Endothelial cell of umbilical vein (primary cell): Measurements from ENCODE around the gene ADGRD2. TPM values are rescaled to one million over a fixed set of nuclear protein-coding genes. Genes with fewer than 3 reads are reported as not detected.

Experiments used
- BruUV-seq: library from RNA; stranded (reverse); fragments of 400-500 nt; replicated peaks from 2 replicates; lab custom pipeline; 2021; lab: Mats Ljungman, UMichigan
- CTCF ChIA-PET: fragments of 300-600, 350-600 bp; sonication (Branson Sonifier 250); formaldehyde crosslinking; loops from one replicate; lab custom pipeline; 2021; ENCODE audit warnings: antibody characterized with exemption, inconsistent platforms; lab: Charles Lee
- POLR2A ChIA-PET: fragments of 300-600, 350-600 bp; sonication (Branson Sonifier 250); formaldehyde crosslinking; loops from one replicate; lab custom pipeline; 2021; ENCODE audit warnings: antibody characterized with exemption, inconsistent platforms; lab: Charles Lee
- DNase-seq: peaks from one replicate; pipeline ENCODE4 v3.0.0-alpha.2; 2011; ENCODE audit warnings: low read depth, low spot score
- FAIRE-seq: peaks from 2 replicates; lab custom pipeline; 2011; peaks lifted over from hg19 to GRCh38; lab: Jason Lieb, UNC
- H2AFZ ChIP-seq: 2 replicates; pipeline ENCODE4 v1.6.0; 2012; ENCODE audit warnings: low read depth, low read length, control low read depth, inconsistent platforms
- H3K27ac ChIP-seq: 2 replicates; pipeline ENCODE4 v1.5.1; 2011; ENCODE audit warnings: low read depth, mild to moderate bottlenecking, control low read depth, low read length, moderate library complexity; ENCODE audit not compliant: insufficient read depth
- H3K27me3 ChIP-seq, 2 experiments: 2 replicates each; pipeline versions ENCODE4 v1.6.0 to v1.6.1; 2011; ENCODE audit warnings: low read length in 2 of 2, mixed read lengths in 1 of 2; ENCODE audit not compliant: control insufficient read depth in 2 of 2, insufficient read depth in 2 of 2
- H3K36me3 ChIP-seq, 2 experiments: 2 replicates in 1 of 2; 3 replicates in 1 of 2; pipeline ENCODE4 v1.5.1; 2011; ENCODE audit warnings: low read length in 2 of 2, mild to moderate bottlenecking in 1 of 2, moderate library complexity in 1 of 2; ENCODE audit not compliant: control insufficient read depth in 2 of 2, insufficient read depth in 2 of 2; ENCODE audit errors: extremely low read depth in 1 of 2
- H3K4me1 ChIP-seq: 3 replicates; pipeline ENCODE4 v1.5.1; 2011; ENCODE audit warnings: mild to moderate bottlenecking, low read length; ENCODE audit not compliant: control insufficient read depth, insufficient read depth; ENCODE audit errors: extremely low read depth
- H3K4me2 ChIP-seq: 2 replicates; pipeline ENCODE4 v1.6.1; 2011; ENCODE audit warnings: low read length, control low read depth, mixed read lengths; ENCODE audit not compliant: insufficient read depth
- H3K4me3 ChIP-seq, 3 experiments: fragments of 200-600 bp in 1 of 3; sonication (generic), shearing (Covaris generic) in 1 of 3; replicated peaks in 1 of 3; 2 replicates each; pipeline ENCODE4 v1.5.1; 2011 to 2016; ENCODE audit warnings: control low read depth in 3 of 3, low read length in 3 of 3, mild to moderate bottlenecking in 2 of 3, inconsistent platforms in 1 of 3, low read depth in 1 of 3, moderate library complexity in 1 of 3; ENCODE audit not compliant: insufficient read depth in 1 of 3
- H3K79me2 ChIP-seq: 2 replicates; pipeline ENCODE4 v1.6.0; 2012; ENCODE audit warnings: low read length, inconsistent platforms; ENCODE audit not compliant: control insufficient read depth, insufficient read depth
- H3K9ac ChIP-seq: replicated peaks from 2 replicates; pipeline ENCODE3; 2011; ENCODE audit warnings: low read length, control low read depth; ENCODE audit not compliant: insufficient read depth; ENCODE audit errors: extremely low read depth
- H3K9me1 ChIP-seq: replicated peaks from 3 replicates; pipeline ENCODE4 v1.6.0; 2011; ENCODE audit warnings: mild to moderate bottlenecking, low read length; ENCODE audit not compliant: control insufficient read depth, insufficient read depth; ENCODE audit errors: extremely low read depth
- H3K9me3 ChIP-seq: replicated peaks from 2 replicates; pipeline ENCODE4 v1.5.1; 2012; ENCODE audit warnings: low read length, inconsistent platforms; ENCODE audit not compliant: control insufficient read depth, insufficient read depth
- H4K20me1 ChIP-seq: replicated peaks from 2 replicates; pipeline ENCODE3; 2011; ENCODE audit warnings: mild to moderate bottlenecking, low read length; ENCODE audit not compliant: control insufficient read depth, insufficient read depth; ENCODE audit errors: extremely low read depth
- CTCF ChIP-seq, 2 donors: IDR thresholded peaks; 1 replicate in 1 of 2; 2 replicates in 1 of 2; pipeline ENCODE4 v1.5.1; 2011; ENCODE audit warnings: low read length in 2 of 2, mild to moderate bottlenecking in 2 of 2, moderate library complexity in 2 of 2, control low read depth in 1 of 2, inconsistent platforms in 1 of 2, low read depth in 1 of 2; ENCODE audit not compliant: insufficient read depth in 1 of 2; ENCODE audit errors: extremely low read depth in 1 of 2
- EZH2 ChIP-seq: IDR thresholded peaks from 2 replicates; pipeline ENCODE4 v1.6.1; 2012; ENCODE audit warnings: borderline replicate concordance, low read depth, mild to moderate bottlenecking, moderate library complexity, low read length, inconsistent platforms; ENCODE audit not compliant: severe bottlenecking
- FOS ChIP-seq: IDR thresholded peaks from 2 replicates; pipeline ENCODE4 v1.6.1; 2011; ENCODE audit warnings: mild to moderate bottlenecking, low read length, moderate library complexity, borderline replicate concordance; ENCODE audit not compliant: insufficient read depth
- GATA2 ChIP-seq: IDR thresholded peaks from 2 replicates; pipeline ENCODE4 v1.7.0; 2011; ENCODE audit warnings: low read depth, mild to moderate bottlenecking, moderate library complexity, mixed read lengths, low read length; ENCODE audit not compliant: insufficient read length, insufficient read depth
- JUN ChIP-seq: IDR thresholded peaks from 2 replicates; pipeline ENCODE4 v1.6.1; 2011; ENCODE audit warnings: borderline replicate concordance, low read depth; ENCODE audit not compliant: insufficient read length, insufficient read depth
- MYC ChIP-seq: IDR thresholded peaks from one replicate; pipeline ENCODE4 v1.6.1; 2011; ENCODE audit warnings: mild to moderate bottlenecking, low read depth, low read length
- POLR2A ChIP-seq: IDR thresholded peaks from 2 replicates; pipeline ENCODE4 v1.6.1; 2012; ENCODE audit warnings: low read depth, mild to moderate bottlenecking, control low read depth, low read length
- POLR2AphosphoS5 ChIP-seq: IDR thresholded peaks from 2 replicates; pipeline ENCODE4 v1.6.1; 2012; ENCODE audit warnings: low read depth, mild to moderate bottlenecking, control low read depth, low read length, moderate library complexity; ENCODE audit not compliant: insufficient read depth
- dilution Hi-C: fragments of 300-500 bp; cut with MboI; formaldehyde crosslinking; loops from one replicate; pipeline ENCODE4 v1.15.0; 2019; ENCODE audit warnings: low sequenced_read_pairs; ENCODE audit not compliant: extremely low pct_ligation_motif_present
- intact Hi-C: fragments of 100-400 bp; cut with micrococcal nuclease; formaldehyde crosslinking; loops from one replicate; pipeline ENCODE4 v1.10.0; 2022
- polyA plus RNA-seq, 4 experiments: library from polyadenylated mRNA; depleted of rRNA in 3 of 4; stranded (reverse) in 3 of 4; unstranded in 1 of 4; fragments of >200 nt; gene quantifications; 2 replicates each; pipeline versions ENCODE4 v1.2.1 to v1.2.3, GENCODE V29; 2011 to 2012; ENCODE audit warnings: missing spikeins in 1 of 4
- total RNA-seq: library from RNA; stranded (reverse); gene quantifications from 2 replicates; pipeline ENCODE4 v1.2.3, GENCODE V29; 2021
- TF ChIP-seq, protein P1 (sequence below): IDR thresholded peaks from 2 replicates; pipeline ENCODE4 v1.6.1; 2011; ENCODE audit not compliant: insufficient read depth, insufficient read length

ADGRD2 gene
- total and polyA plus RNA-seq, 2 donors (not counting 3 experiments of a cell fraction or from before 2014, with no cell fraction given), result not detected

DNA sequence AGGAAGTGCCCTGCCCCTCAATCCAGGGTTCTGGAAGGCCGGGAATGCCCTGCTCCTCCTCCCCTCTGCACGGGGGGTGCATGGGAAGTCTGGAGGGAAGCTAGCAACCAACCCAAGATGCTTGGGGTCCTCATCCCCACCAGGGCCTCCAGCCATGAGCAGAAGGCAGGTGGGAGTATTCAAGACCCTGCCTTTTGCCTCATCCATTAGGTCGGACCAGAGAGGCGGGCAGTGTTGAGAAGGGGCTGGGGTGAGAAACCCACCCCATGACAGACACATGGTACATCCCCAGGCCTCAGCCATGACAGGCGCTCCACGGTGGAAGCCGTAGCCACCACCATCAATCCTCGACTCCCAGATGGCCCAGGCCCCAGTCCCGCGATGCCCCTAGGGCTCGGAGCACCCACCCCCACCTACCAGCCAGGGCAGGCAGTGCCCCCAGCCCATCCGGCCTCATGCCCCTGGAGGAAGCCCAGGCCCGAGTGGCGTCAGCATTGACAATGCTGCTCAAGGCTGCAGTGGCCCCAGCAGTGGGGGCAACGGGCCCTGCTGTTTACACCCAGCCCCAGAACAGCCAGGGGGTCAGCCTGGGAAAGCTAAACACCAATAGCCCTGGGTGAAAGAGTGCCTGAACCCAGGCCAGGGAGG lies 48.4 kb downstream of the ADGRD2 start:
- POLR2A ChIA-PET, result no interaction called here
- H3K27me3 ChIP-seq, result peaks cover 21 to 25% of the 10 kb centered on the region in 2 experiments
- CTCF ChIA-PET, result interaction anchor here (1.2 to 2.7 kb wide), 2 partner anchors 10 to 15 kb away, joined by 3 to 8 read pairs; no protein-coding TSS in a partner anchor
- no peak overlapping the region for H2AFZ ChIP-seq
- no peaks in the 10 kb centered on the region for H3K36me3 ChIP-seq
- no peaks in the 10 kb centered on the region for H4K20me1 ChIP-seq
- DNase-seq (no peak), FAIRE-seq (no peak)
- H3K27ac ChIP-seq, result no peak overlapping the region
- TF ChIP-seq, protein P1, sequence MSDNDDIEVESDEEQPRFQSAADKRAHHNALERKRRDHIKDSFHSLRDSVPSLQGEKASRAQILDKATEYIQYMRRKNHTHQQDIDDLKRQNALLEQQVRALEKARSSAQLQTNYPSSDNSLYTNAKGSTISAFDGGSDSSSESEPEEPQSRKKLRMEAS, result no peak
- TF ChIP-seq EZH2, result no peak
- TF ChIP-seq POLR2AphosphoS5, result no peak
- no peak overlapping the region for H3K4me3 ChIP-seq
- H3K9me1 ChIP-seq, result no peaks in the 10 kb centered on the region
- H3K4me1 ChIP-seq, result no peaks in the 10 kb centered on the region
- dilution Hi-C loops, result no loop called here
- H3K9ac ChIP-seq, result no peak overlapping the region
- intact Hi-C loops, result no loop called here
- no TSS peak for BruUV-seq
- H3K79me2 ChIP-seq, result no peaks in the 10 kb centered on the region
- H3K9me3 ChIP-seq, result no peaks in the 10 kb centered on the region
- no peak overlapping the region for H3K4me2 ChIP-seq

GRCh38 chr9:124499216-124499615 lies 49.0 kb downstream of the ADGRD2 start:
- H2AFZ ChIP-seq, result no peak overlapping the region
- H3K79me2 ChIP-seq, result no peaks in the 10 kb centered on the region
- H3K4me2 ChIP-seq, result no peak overlapping the region
- BruUV-seq, result no TSS peak
- peaks cover 27 to 31% of the 10 kb centered on the region in 2 experiments for H3K27me3 ChIP-seq
- H3K27ac ChIP-seq, result no peak overlapping the region
- no peak overlapping the region for H3K9ac ChIP-seq
- no peak for TF ChIP-seq FOS
- TF ChIP-seq MYC, result no peak
- no peak for TF ChIP-seq JUN
- TF ChIP-seq, protein P1, result no peak
- no peak for TF ChIP-seq POLR2A
- no peak for TF ChIP-seq EZH2
- TF ChIP-seq POLR2AphosphoS5, result no peak
- no peak for TF ChIP-seq GATA2
- TF ChIP-seq CTCF (IDR thresholded peaks at IDR 0.05; ENCODE audit: extremely low read depth in 1 of 2, insufficient read depth in 1 of 2, low read depth in 1 of 2, low read length in 2 of 2), result no peak
- no peaks in the 10 kb centered on the region for H3K9me3 ChIP-seq
- dilution Hi-C loops, result no loop called here
- H3K4me1 ChIP-seq, result no peaks in the 10 kb centered on the region
- ChIA-PET CTCF (interaction anchor here (2.7 kb wide), 1 partner anchor 10 kb away, joined by 8 read pairs; no protein-coding TSS in a partner anchor), POLR2A (no interaction called here)
- DNase-seq (no peak), FAIRE-seq (no peak)
- no peak overlapping the region for H3K4me3 ChIP-seq
- no peaks in the 10 kb centered on the region for H3K36me3 ChIP-seq
- H3K9me1 ChIP-seq, result no peaks in the 10 kb centered on the region
- intact Hi-C loops, result no loop called here
- H4K20me1 ChIP-seq, result no peaks in the 10 kb centered on the region
